Thoracic aorta (tissue), 2 donors: ENCODE results near the gene KRTAP10-2. TPM values are rescaled to one million over a fixed set of nuclear protein-coding genes. Genes with fewer than 3 reads are reported as not detected.
"Not testable (repeated sequence)": the region's sequence is repeated elsewhere in the genome, so short reads cannot be mapped to it uniquely, and the experiment has no call there.

Experiments used
- ATAC-seq: fragments of 150-250 bp; one replicate; pipeline ENCODE4 v1.8.0; 2017; ENCODE audit warnings: low read depth; ENCODE audit not compliant: insufficient number of reproducible peaks, low FRiP score
- DNase-seq: peaks from one replicate; pipeline ENCODE4 v3.0.0-alpha.2; 2020; ENCODE audit warnings: low spot score
- H3K27ac ChIP-seq, 2 donors: fragments of 200-600 bp; sonication (generic); 1 replicate in 1 of 2; 2 replicates in 1 of 2; pipeline ENCODE4 v1.5.1; 2016; ENCODE audit warnings: mild to moderate bottlenecking in 2 of 2, moderate library complexity in 2 of 2
- H3K27me3 ChIP-seq: fragments of 200-600 bp; sonication (generic); replicated peaks from 2 replicates; pipeline ENCODE4 v1.6.0; 2016; ENCODE audit warnings: mild to moderate bottlenecking; ENCODE audit not compliant: insufficient read depth
- H3K36me3 ChIP-seq: fragments of 200-600 bp; sonication (generic); one replicate; pipeline ENCODE4 v1.5.1; 2016
- H3K4me1 ChIP-seq, 2 donors: fragments of 200-600 bp; sonication (generic); 1 replicate in 1 of 2; 2 replicates in 1 of 2; pipeline versions ENCODE4 v1.5.1 to v1.6.0; 2016; ENCODE audit warnings: low read depth in 2 of 2, mild to moderate bottlenecking in 1 of 2; ENCODE audit not compliant: control insufficient read depth in 1 of 2
- H3K4me3 ChIP-seq: fragments of 200-600 bp; sonication (generic); 2 replicates; pipeline ENCODE4 v1.5.1; 2016; ENCODE audit warnings: mild to moderate bottlenecking
- H3K9me3 ChIP-seq: fragments of 200-600 bp; sonication (generic); 2 replicates; pipeline ENCODE4 v1.5.1; 2016
- total RNA-seq, 2 donors: library from RNA; depleted of rRNA; stranded (reverse); fragments of >200 nt; gene quantifications; one replicate each; pipeline versions ENCODE4 v1.1.0 to v1.2.3, GENCODE V29; 2016
- TF ChIP-seq, protein P1 (sequence below): fragments of 200-600 bp; sonication (generic); IDR thresholded peaks from one replicate; pipeline ENCODE4 v1.5.1; 2019; ENCODE audit warnings: antibody characterized with exemption

Gene KRTAP10-2
- total RNA-seq, 2 donors from 2014 or later, result not detected

DNA sequence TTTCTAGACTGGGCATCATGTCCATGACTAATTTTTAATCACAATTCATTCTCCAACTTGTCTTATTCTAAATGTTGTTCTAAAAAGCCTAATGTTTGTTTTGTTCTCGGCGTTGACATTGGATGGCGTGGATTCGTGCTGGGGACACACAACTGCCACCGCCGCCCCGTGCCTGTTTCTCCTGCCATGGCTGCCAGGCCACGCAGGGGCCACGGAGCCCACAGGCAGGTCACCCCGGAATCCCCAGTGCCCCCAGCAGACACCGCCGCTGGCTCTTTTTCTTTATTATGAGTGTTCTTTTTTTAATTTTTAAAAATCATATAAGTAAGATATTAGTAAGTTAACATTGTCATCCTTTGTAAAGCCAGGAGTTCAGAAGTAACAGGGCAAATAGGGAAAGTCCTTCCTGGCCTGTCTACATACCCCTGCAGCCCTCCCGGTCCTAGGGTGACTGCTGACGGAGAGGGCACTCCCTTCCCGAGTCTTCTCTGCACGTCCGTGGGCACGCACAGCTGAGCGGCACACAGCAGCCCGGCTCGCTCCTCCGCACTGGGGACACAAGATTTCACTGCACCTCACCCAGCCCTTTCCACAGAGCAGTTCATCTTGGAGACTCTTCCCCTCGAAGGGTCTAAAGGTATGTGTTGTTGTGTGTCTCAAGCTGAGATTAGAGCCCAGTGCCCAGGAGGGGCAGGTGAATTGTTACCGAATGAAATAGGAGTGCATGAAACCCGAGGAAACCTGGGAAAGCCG is 43.5 kb downstream of the KRTAP10-2 start:
- Histone ChIP-seq H3K9me3 (no peaks in the 10 kb centered on the region), H3K4me3 (no peak overlapping the region), H3K36me3 (no peaks in the 10 kb centered on the region), H3K4me1 (peaks cover 0 to 6% of the 10 kb centered on the region in 2 donors), H3K27ac (no peak overlapping the region), H3K27me3 (no peaks in the 10 kb centered on the region)
- DNase-seq, result no peak
- no peak for ATAC-seq
- TF ChIP-seq, protein P1, sequence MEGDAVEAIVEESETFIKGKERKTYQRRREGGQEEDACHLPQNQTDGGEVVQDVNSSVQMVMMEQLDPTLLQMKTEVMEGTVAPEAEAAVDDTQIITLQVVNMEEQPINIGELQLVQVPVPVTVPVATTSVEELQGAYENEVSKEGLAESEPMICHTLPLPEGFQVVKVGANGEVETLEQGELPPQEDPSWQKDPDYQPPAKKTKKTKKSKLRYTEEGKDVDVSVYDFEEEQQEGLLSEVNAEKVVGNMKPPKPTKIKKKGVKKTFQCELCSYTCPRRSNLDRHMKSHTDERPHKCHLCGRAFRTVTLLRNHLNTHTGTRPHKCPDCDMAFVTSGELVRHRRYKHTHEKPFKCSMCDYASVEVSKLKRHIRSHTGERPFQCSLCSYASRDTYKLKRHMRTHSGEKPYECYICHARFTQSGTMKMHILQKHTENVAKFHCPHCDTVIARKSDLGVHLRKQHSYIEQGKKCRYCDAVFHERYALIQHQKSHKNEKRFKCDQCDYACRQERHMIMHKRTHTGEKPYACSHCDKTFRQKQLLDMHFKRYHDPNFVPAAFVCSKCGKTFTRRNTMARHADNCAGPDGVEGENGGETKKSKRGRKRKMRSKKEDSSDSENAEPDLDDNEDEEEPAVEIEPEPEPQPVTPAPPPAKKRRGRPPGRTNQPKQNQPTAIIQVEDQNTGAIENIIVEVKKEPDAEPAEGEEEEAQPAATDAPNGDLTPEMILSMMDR, result no peak

DNA sequence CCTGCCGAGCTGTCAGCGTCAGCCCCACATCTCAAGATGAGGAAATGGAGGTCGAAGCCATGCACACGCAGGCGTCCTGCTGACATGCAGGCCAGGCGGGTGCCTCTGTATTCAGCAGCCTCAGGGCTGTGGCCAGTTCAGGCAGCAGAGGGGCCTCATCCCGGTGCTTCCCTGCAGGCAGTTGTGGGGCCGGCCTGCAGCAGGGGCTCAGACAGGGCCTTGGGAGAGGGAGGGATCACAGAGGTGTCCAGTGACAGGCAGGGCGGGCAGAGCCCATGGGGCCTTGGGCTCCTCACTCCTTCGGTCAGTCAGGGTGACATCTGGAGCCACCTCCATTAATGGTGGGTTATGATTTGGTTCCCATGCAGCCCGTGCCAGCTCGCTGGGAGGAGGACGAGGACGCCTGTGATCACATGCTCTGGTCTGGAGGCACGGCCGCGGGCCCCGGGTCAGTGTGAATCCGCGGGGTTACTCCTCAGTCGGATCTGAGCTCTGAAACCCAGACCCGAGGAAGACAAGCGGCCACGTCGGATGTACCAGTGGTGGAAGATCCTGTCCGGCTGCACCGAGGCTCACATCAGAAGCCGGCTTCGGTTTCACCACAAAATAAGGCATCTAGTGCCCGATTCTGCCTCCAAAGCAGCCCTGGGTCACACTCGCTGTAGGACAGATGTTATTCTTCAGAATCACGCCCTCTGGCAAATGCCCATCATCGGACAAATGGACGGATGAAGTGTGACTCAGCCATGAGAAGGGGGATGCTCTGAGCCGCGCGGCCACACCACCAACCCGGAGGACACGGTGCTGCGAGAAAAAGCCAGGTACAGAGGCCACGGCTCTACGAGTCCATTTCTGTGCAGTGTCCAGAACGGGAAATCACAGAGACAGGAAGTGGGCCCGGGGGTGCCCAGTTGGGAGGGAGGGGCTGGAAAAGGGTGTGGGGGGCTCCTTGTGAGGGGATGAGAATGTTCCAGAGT is 44.7 kb downstream of the KRTAP10-2 start:
- no peak for DNase-seq
- no peak for ATAC-seq
- TF ChIP-seq, protein P1, result no peak
- Histone ChIP-seq H3K36me3 (no peaks in the 10 kb centered on the region), H3K4me3 (no peak overlapping the region), H3K27me3 (no peaks in the 10 kb centered on the region), H3K27ac (no peak overlapping the region), H3K9me3 (no peaks in the 10 kb centered on the region), H3K4me1 (peaks cover 0 to 6% of the 10 kb centered on the region in 2 donors)

DNA sequence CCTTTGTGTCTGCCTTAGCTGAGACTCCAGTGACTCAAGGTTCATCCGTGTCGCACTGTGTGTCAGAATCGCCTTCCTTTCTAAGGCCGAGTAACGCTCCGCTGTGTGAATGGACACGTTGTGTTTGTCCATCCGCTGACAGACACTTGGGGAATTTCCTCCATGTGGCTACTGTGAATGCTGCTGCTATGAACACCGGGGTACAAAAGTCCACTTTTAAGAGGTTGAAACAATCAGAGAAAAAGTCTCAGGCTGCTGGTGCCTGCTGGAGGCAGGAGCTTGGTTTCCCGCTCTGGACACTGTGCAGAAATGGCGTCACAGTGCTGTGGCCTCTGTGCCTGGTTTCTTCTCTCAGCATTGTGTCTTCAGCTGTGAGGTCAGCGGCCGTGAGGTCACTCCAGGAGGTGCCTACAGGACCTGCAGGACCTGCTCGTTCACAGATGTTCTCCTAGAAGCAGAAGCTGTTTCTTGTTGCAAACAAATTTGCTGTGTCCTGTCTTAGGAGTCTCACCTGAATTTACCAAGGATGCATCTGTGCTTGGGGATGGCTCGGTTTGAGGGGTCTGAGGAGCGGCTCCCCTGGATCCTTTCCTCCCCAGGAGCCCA is 45.5 kb downstream of the KRTAP10-2 start:
- H3K27ac ChIP-seq, result no peak overlapping the region
- TF ChIP-seq, protein P1, result no peak
- H3K4me1 ChIP-seq, result peaks cover 0 to 6% of the 10 kb centered on the region in 2 donors
- DNase-seq (no peak), ATAC-seq (no peak)
- no peaks in the 10 kb centered on the region for H3K36me3 ChIP-seq
- H3K27me3 ChIP-seq, result no peaks in the 10 kb centered on the region
- no peaks in the 10 kb centered on the region for H3K9me3 ChIP-seq
- H3K4me3 ChIP-seq, result no peak overlapping the region

DNA sequence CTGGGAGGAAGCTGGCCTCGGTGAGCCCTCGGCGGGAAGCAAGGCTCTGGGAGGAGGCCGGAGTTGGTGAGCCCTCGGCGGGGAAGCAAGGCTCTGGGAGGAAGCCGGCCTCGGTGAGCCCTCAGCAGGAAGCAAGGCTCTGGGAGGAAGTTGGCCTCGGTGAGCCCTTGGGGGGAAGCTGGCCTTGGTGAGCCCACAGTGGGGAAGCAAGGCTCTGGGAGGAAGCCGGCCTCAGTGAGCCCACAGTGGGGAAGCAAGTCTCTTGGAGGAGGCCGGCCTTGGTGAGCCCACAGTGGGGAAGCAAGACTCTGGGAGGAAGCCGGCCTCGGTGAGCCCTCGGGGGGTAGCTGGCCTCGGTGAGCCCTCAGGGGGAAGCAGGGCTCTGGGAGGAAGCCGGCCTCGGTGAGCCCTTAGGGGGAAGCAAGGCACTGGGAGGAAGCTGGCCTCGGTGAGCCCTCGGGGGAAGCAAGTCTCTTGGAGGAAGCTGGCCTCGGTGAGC is 47.4 kb downstream of the KRTAP10-2 start:
- Histone ChIP-seq H3K9me3 (no peaks in the 10 kb centered on the region), H3K4me1 (no peaks in the 10 kb centered on the region), H3K27ac (no peak overlapping the region), H3K36me3 (no peaks in the 10 kb centered on the region), H3K4me3 (no peak overlapping the region), H3K27me3 (no peaks in the 10 kb centered on the region)
- ATAC-seq (no peak), DNase-seq (no peak)
- TF ChIP-seq, protein P1, result no peak

DNA sequence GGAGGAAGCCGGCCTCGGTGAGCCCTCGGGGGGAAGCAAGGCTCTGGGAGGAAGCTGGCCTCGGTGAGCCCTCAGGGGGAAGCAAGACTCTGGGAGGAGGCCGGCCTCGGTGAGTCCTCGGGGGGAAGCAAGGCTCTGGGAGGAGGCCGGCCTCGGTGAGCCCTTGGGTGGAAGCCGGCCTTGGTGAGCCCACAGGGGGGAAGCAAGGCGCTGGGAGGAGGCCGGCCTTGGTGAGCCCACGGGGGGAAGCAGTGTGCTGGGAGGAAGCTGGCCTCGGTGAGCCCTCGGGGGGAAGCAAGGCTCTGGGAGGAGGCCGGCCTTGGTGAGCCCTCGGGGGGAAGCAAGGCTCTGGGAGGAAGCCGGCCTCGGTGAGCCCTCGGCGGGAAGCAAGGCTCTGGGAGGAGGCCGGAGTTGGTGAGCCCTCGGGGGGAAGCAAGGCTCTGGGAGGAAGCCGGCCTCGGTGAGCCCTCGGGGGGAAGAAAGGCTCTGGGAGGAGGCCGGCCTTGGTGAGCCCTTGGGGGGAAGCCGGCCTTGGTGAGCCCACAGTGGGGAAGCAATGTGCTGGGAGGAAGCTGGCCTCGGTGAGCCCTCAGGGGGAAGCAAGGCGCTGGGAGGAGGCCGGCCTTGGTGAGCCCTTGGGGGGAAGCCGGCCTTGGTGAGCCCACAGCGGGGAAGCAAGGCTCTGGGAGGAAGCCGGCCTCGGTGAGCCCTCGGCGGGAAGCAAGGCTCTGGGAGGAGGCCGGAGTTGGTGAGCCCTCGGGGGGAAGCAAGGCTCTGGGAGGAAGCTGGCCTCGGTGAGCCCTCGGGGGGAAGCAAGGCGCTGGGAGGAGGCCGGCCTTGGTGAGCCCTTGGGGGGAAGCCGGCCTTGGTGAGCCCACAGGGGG is 48.1 kb downstream of the KRTAP10-2 start:
- H3K9me3 ChIP-seq, H3K4me1 ChIP-seq, ATAC-seq, H3K27ac ChIP-seq, H3K27me3 ChIP-seq, H3K36me3 ChIP-seq, DNase-seq, H3K4me3 ChIP-seq: not testable (repeated sequence)
